Activated CD4-positive, CD25-positive, alpha-beta regulatory T cell treated with anti-CD3 and anti-CD28 coated beads, Interleukin-2, amount 50 U/mL, for 72 hours (primary cell): ENCODE results near the gene SCGB1D1.
A peak's percentile ranks its signal among the peaks of the same experiment; 100 is the strongest.
"Not testable (repeated sequence)": the region's sequence is repeated elsewhere in the genome, so short reads cannot be mapped to it uniquely, and the experiment has no call there.

Experiments
- DNase-seq: peaks from one replicate; pipeline ENCODE4 v3.0.0; 2021

Gene SCGB1D1

GRCh38 chr11:62169448-62169847 is 20.6 kb upstream of the SCGB1D1 start:
- no peak for DNase-seq

GRCh38 chr11:62169935-62170334 is 20.1 kb upstream of the SCGB1D1 start:
- no peak for DNase-seq

GRCh38 chr11:62171261-62171723 is 18.7 kb upstream of the SCGB1D1 start:
- peak; percentile 63 for DNase-seq

GRCh38 chr11:62172294-62172693 is 17.7 kb upstream of the SCGB1D1 start:
- no peak for DNase-seq

- no peak for DNase-seq
These were observed 13.2 kb upstream of the SCGB1D1 start for GRCh38 chr11:62176766-62177165.

- DNase-seq: no peak
These were observed 10.0 kb upstream of the SCGB1D1 start for GRCh38 chr11:62179995-62180394.

- DNase-seq: no peak
These were observed 8.9 kb upstream of the SCGB1D1 start for GRCh38 chr11:62181097-62181496.

- DNase-seq: no peak
These were observed 7.7 kb upstream of the SCGB1D1 start for GRCh38 chr11:62182147-62182891.

GRCh38 chr11:62186195-62186594 is 3.8 kb upstream of the SCGB1D1 start:
- no peak for DNase-seq

GRCh38 chr11:62193952-62194351 is 3.9 kb downstream of the SCGB1D1 start:
- no peak for DNase-seq

GRCh38 chr11:62195010-62195409 is 5.0 kb downstream of the SCGB1D1 start:
- not testable (repeated sequence) for DNase-seq

GRCh38 chr11:62195945-62196344 is 5.9 kb downstream of the SCGB1D1 start:
- no peak for DNase-seq

- DNase-seq: not testable (repeated sequence)
These were observed 7.4 kb downstream of the SCGB1D1 start for GRCh38 chr11:62197400-62197799.

- DNase-seq: no peak
These were observed 11.4 kb downstream of the SCGB1D1 start for GRCh38 chr11:62201376-62201775.

GRCh38 chr11:62202910-62203309 is 12.9 kb downstream of the SCGB1D1 start:
- DNase-seq: no peak

- no peak for DNase-seq
These were observed 14.4 kb downstream of the SCGB1D1 start for GRCh38 chr11:62204430-62204829.

GRCh38 chr11:62205441-62205840 is 15.4 kb downstream of the SCGB1D1 start:
- no peak for DNase-seq

- not testable (repeated sequence) for DNase-seq
These were observed 16.5 kb downstream of the SCGB1D1 start for GRCh38 chr11:62206276-62207066.

- DNase-seq: no peak
These were observed 18.7 kb downstream of the SCGB1D1 start for GRCh38 chr11:62208785-62209144.

- DNase-seq: no peak
These were observed 27.3 kb downstream of the SCGB1D1 start for GRCh38 chr11:62217191-62217748.

- no peak for DNase-seq
These were observed 31.5 kb downstream of the SCGB1D1 start for GRCh38 chr11:62221498-62221897.

GRCh38 chr11:62223095-62223494 is 33.1 kb downstream of the SCGB1D1 start:
- DNase-seq: no peak

GRCh38 chr11:62233730-62234129 is 43.7 kb downstream of the SCGB1D1 start:
- DNase-seq: no peak

GRCh38 chr11:62236187-62236586 is 46.2 kb downstream of the SCGB1D1 start:
- no peak for DNase-seq
